ENCODE results near the gene PLCB4. TPM values are rescaled to one million over a fixed set of nuclear protein-coding genes. Genes with fewer than 3 reads are reported as not detected.

Gene PLCB4
- total RNA-seq, 1 donor, result 0.21 TPM

GRCh38 chr20:9180481-9181257 lies 111.8 kb downstream of the PLCB4 start:
- no peaks in the 10 kb centered on the region for H3K27me3 ChIP-seq (ENCODE audit: insufficient read depth, low read length)
- H3K4me3 ChIP-seq (ENCODE audit: low read length), result no peak overlapping the region
- no peaks in the 10 kb centered on the region for H3K4me1 ChIP-seq (ENCODE audit: insufficient read depth, low read length)
- H3K9me3 ChIP-seq (ENCODE audit: low read depth, low read length), result no peaks in the 10 kb centered on the region

- Histone ChIP-seq H3K9me3 (ENCODE audit: low read depth, low read length) (no peaks in the 10 kb centered on the region), H3K27me3 (ENCODE audit: insufficient read depth, low read length) (no peaks in the 10 kb centered on the region), H3K4me1 (ENCODE audit: insufficient read depth, low read length) (no peaks in the 10 kb centered on the region), H3K4me3 (ENCODE audit: low read length) (no peak overlapping the region)
Observed at GRCh38 chr20:9185511-9185910, 116.6 kb downstream of the PLCB4 start.

GRCh38 chr20:9186396-9186795 lies 117.5 kb downstream of the PLCB4 start:
- Histone ChIP-seq H3K4me1 (ENCODE audit: insufficient read depth, low read length) (no peaks in the 10 kb centered on the region), H3K4me3 (ENCODE audit: low read length) (no peak overlapping the region), H3K9me3 (ENCODE audit: low read depth, low read length) (no peaks in the 10 kb centered on the region), H3K27me3 (ENCODE audit: insufficient read depth, low read length) (no peaks in the 10 kb centered on the region)

DNA sequence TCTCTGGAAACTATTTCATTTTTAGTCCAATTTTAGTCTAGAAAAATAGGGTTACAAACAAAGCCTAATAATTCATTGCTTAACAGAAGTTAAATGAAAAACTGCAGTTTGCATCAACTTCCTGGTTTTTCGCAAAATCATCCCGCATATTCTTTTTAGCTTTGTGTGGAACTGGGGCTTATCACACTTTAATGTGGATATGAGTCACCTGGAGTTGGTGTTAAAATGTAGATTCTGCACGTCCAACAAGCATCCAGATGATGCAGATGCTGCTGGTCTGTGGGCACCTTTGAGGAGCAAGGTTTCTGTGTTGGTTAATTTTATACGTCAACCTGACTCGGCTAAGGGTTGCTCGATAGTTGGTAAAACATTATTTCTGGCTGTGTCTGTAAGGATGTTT lies 126.1 kb downstream of the PLCB4 start:
- Histone ChIP-seq H3K4me1 (ENCODE audit: insufficient read depth, low read length) (no peaks in the 10 kb centered on the region), H3K27me3 (ENCODE audit: insufficient read depth, low read length) (no peaks in the 10 kb centered on the region), H3K4me3 (ENCODE audit: low read length) (no peak overlapping the region), H3K9me3 (ENCODE audit: low read depth, low read length) (no peaks in the 10 kb centered on the region)

DNA sequence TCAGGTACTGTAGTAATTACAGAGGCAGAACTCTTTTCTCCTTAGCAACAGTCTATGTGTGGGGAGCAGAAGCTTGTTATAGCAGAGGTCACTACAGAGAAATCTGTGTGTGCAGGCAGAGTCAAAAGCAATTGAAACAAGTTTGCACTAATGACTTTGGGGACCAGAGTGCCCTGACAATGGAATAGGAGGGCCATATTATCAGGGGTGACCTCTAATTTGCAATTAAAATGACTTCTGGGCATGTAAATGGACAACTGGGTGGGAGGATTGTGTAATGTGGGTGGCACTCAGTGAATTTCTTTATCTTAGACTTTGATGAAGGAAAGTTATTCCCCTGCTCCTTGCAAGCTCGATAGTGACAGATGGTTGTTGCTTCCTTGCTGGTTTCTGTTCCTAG lies 127.2 kb downstream of the PLCB4 start:
- H3K4me1 ChIP-seq (ENCODE audit: insufficient read depth, low read length), result no peaks in the 10 kb centered on the region
- H3K27me3 ChIP-seq (ENCODE audit: insufficient read depth, low read length), result no peaks in the 10 kb centered on the region

DNA sequence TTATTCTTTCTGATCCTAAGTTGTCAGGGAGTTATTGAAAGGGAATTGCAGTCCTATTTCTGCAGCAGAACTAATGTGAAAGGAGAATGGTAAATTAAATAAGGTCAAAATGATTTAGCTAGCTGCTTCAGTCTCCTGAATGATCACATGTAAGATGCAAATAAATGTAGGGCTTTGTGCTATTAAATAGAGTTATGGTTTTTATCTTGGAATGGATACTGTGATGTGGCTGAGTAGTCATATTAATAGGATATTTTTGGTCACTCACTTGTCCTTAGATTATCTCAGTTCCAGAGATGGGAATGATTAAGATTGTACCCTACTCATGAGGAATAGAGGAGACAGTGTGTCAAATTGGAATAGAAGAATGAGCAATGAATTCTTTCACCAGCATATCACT lies 129.6 kb downstream of the PLCB4 start:
- H3K9me3 ChIP-seq (ENCODE audit: low read depth, low read length), result no peaks in the 10 kb centered on the region
- no peak overlapping the region for H3K4me3 ChIP-seq (ENCODE audit: low read length)
- H3K4me1 ChIP-seq (ENCODE audit: insufficient read depth, low read length), result no peaks in the 10 kb centered on the region

More for the DNA sequence above, 127.2 kb downstream of the PLCB4 start:
- Histone ChIP-seq H3K9me3 (ENCODE audit: low read depth, low read length) (no peaks in the 10 kb centered on the region), H3K4me3 (ENCODE audit: low read length) (no peak overlapping the region)

GRCh38 chr20:9200196-9200595 lies 131.3 kb downstream of the PLCB4 start:
- H3K9me3 ChIP-seq (ENCODE audit: low read depth, low read length), result no peaks in the 10 kb centered on the region
- H3K4me1 ChIP-seq (ENCODE audit: insufficient read depth, low read length), result no peaks in the 10 kb centered on the region
- H3K4me3 ChIP-seq (ENCODE audit: low read length), result no peak overlapping the region
- H3K27me3 ChIP-seq (ENCODE audit: insufficient read depth, low read length), result no peaks in the 10 kb centered on the region

More for the DNA sequence above, 129.6 kb downstream of the PLCB4 start:
- H3K27me3 ChIP-seq (ENCODE audit: insufficient read depth, low read length), result no peaks in the 10 kb centered on the region

DNA sequence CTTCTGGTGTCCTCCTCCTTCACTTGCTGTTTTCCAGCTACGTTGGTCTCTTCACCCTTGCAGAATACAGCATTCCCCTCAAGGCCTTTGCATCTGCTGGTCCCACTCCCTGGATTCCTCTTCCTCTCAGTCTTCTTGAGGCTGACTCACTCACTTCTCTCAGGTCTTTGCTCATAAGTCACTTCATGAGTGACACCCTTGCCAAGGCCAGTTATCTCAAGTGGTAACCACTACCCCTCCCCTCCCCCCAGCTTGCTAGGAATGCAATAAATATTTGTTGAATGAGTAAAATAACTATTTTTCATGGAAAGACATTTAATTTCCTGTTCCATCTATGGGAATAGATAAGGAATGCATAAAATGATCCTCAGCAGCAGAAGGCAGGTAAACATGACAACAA lies 131.7 kb downstream of the PLCB4 start:
- Histone ChIP-seq H3K4me3 (ENCODE audit: low read length) (no peak overlapping the region), H3K27me3 (ENCODE audit: insufficient read depth, low read length) (no peaks in the 10 kb centered on the region), H3K9me3 (ENCODE audit: low read depth, low read length) (no peaks in the 10 kb centered on the region), H3K4me1 (ENCODE audit: insufficient read depth, low read length) (no peaks in the 10 kb centered on the region)

GRCh38 chr20:9202420-9203080 lies 133.7 kb downstream of the PLCB4 start:
- Histone ChIP-seq H3K4me3 (ENCODE audit: low read length) (no peak overlapping the region), H3K9me3 (ENCODE audit: low read depth, low read length) (no peaks in the 10 kb centered on the region), H3K27me3 (ENCODE audit: insufficient read depth, low read length) (no peaks in the 10 kb centered on the region), H3K4me1 (ENCODE audit: insufficient read depth, low read length) (no peaks in the 10 kb centered on the region)

DNA sequence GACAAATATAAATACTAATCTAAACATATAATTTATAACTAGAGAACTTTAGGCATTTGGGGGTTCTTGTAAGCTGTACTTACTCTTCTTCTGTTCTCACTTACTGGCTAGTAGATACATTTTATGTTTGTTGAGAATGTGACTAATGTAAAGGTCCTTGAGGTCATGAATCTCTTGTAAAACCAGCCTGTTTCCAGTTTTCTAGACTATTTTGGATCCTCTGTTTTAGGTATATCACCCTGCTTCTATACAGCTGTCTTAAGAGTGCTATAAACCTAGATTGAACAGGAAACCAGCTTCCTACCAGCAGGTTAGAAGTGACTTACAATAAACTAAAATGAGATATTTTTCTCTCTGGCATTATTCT lies 134.2 kb downstream of the PLCB4 start:
- Histone ChIP-seq H3K4me3 (ENCODE audit: low read length) (no peak overlapping the region), H3K4me1 (ENCODE audit: insufficient read depth, low read length) (no peaks in the 10 kb centered on the region), H3K9me3 (ENCODE audit: low read depth, low read length) (no peaks in the 10 kb centered on the region), H3K27me3 (ENCODE audit: insufficient read depth, low read length) (no peaks in the 10 kb centered on the region)

GRCh38 chr20:9204979-9205378 lies 136.1 kb downstream of the PLCB4 start:
- H3K4me3 ChIP-seq (ENCODE audit: low read length), result no peak overlapping the region
- no peaks in the 10 kb centered on the region for H3K9me3 ChIP-seq (ENCODE audit: low read depth, low read length)
- no peaks in the 10 kb centered on the region for H3K4me1 ChIP-seq (ENCODE audit: insufficient read depth, low read length)
- H3K27me3 ChIP-seq (ENCODE audit: insufficient read depth, low read length), result no peaks in the 10 kb centered on the region

- no peaks in the 10 kb centered on the region for H3K27me3 ChIP-seq (ENCODE audit: insufficient read depth, low read length)
- H3K9me3 ChIP-seq (ENCODE audit: low read depth, low read length), result no peaks in the 10 kb centered on the region
- no peaks in the 10 kb centered on the region for H3K4me1 ChIP-seq (ENCODE audit: insufficient read depth, low read length)
- H3K4me3 ChIP-seq (ENCODE audit: low read length), result no peak overlapping the region
Observed at GRCh38 chr20:9206486-9206885, 137.6 kb downstream of the PLCB4 start.

GRCh38 chr20:9207253-9207652 lies 138.4 kb downstream of the PLCB4 start:
- Histone ChIP-seq H3K9me3 (ENCODE audit: low read depth, low read length) (no peaks in the 10 kb centered on the region), H3K4me3 (ENCODE audit: low read length) (no peak overlapping the region), H3K27me3 (ENCODE audit: insufficient read depth, low read length) (no peaks in the 10 kb centered on the region), H3K4me1 (ENCODE audit: insufficient read depth, low read length) (no peaks in the 10 kb centered on the region)

DNA sequence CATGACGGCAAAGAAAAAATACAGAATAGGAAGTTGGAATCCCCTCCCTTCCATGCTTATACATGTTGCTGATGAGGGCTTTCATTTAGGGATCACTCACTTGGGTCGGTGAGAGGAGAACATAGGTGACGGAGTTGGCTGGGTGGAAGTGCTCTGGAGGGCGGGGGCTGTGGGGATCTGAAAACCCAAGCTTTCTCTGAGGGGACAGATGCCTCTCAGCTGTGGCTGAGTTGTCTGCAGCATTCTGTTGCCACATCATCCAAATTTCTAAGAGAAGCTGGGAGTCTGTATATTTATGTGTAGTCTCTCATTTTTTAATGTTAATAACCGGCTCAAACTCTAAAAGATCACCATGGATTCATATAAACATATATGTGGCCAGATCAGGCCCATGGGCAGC lies 141.5 kb downstream of the PLCB4 start:
- no peaks in the 10 kb centered on the region for H3K4me1 ChIP-seq (ENCODE audit: insufficient read depth, low read length)
- no peaks in the 10 kb centered on the region for H3K9me3 ChIP-seq (ENCODE audit: low read depth, low read length)
- no peaks in the 10 kb centered on the region for H3K27me3 ChIP-seq (ENCODE audit: insufficient read depth, low read length)
- H3K4me3 ChIP-seq (ENCODE audit: low read length), result no peak overlapping the region

DNA sequence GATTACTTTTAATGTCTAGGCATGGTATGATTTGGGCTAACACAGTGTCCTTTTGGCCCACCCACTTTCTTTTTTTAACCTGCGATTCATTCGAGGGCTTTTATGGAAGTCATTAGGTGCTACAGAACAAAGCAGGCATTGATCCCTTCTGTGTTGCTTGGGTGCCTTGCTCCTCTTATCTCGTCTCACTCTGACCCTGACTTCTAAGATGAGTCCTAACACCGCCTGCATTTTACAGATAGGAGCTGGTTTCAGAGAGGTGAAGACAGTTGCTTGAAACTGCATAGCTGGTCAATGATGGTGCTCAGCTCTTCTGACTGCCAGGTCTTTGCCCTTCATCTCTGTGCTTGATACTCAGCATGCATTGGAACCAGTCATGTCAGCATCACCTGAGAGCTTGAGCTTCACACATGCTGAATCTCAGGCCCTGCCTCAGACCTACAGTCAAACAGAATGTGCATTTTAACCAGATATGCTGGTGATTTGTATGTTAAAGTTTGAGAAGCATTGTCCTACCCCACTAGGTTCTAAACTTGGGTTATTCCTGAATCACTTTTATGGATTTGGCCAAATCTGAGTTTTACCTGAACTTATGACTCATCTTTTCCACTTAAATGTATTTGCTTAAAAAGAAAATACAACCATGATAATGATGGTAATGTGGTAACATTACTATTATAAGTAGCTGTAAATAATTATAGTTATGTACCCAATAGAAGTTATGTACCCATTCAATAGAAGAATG lies 142.3 kb downstream of the PLCB4 start:
- H3K4me1 ChIP-seq (ENCODE audit: insufficient read depth, low read length), result no peaks in the 10 kb centered on the region
- H3K9me3 ChIP-seq (ENCODE audit: low read depth, low read length), result no peaks in the 10 kb centered on the region
- H3K4me3 ChIP-seq (ENCODE audit: low read length), result no peak overlapping the region
- no peaks in the 10 kb centered on the region for H3K27me3 ChIP-seq (ENCODE audit: insufficient read depth, low read length)

Data from mononuclear cell (primary cell).